Kidney tubule cell (primary cell): ENCODE measurements around the gene MMP23B.

ENCODE experiments used
- DNase-seq: peaks from one replicate; pipeline ENCODE4 v3.0.0-alpha.2; 2018; ENCODE audit warnings: low spot score

Gene MMP23B

GRCh38 chr1:1602968-1603506 is 28.9 kb upstream of the MMP23B start:
- DNase-seq = no peak

GRCh38 chr1:1603671-1604373 is 28.2 kb upstream of the MMP23B start:
- no peak for DNase-seq

GRCh38 chr1:1604374-1605033 is 27.5 kb upstream of the MMP23B start:
- DNase-seq = no peak

GRCh38 chr1:1605034-1605591 is 26.9 kb upstream of the MMP23B start:
- no peak for DNase-seq

- DNase-seq = no peak
These were observed 26.2 kb upstream of the MMP23B start for GRCh38 chr1:1605724-1606123.

- DNase-seq = no peak
These were observed 25.7 kb upstream of the MMP23B start for GRCh38 chr1:1606232-1606631.

GRCh38 chr1:1609822-1610485 is 22.0 kb upstream of the MMP23B start:
- no peak for DNase-seq

GRCh38 chr1:1610796-1611195 is 21.2 kb upstream of the MMP23B start:
- DNase-seq = no peak

- DNase-seq = no peak
These were observed 19.9 kb upstream of the MMP23B start for GRCh38 chr1:1612104-1612400.

GRCh38 chr1:1613509-1614082 is 18.4 kb upstream of the MMP23B start:
- no peak for DNase-seq

GRCh38 chr1:1614204-1614953 is 17.6 kb upstream of the MMP23B start:
- peak; percentile 84 for DNase-seq

GRCh38 chr1:1614954-1615255 is 17.1 kb upstream of the MMP23B start:
- no peak for DNase-seq

GRCh38 chr1:1615256-1616044 is 16.5 kb upstream of the MMP23B start, which contains the start of gene MIB2:
Gene MIB2 (plus strand): TSS chr1:1615500. CDS start chr1:1623453, 7,953 bp downstream.
- peak; percentile 96 for DNase-seq

- DNase-seq = peak; percentile 34
These were observed 15.8 kb upstream of the MMP23B start for GRCh38 chr1:1616045-1616790.

GRCh38 chr1:1616838-1617237 is 15.1 kb upstream of the MMP23B start:
- no peak for DNase-seq

GRCh38 chr1:1617516-1617915 is 14.5 kb upstream of the MMP23B start:
- no peak for DNase-seq

GRCh38 chr1:1617925-1618324 is 14.0 kb upstream of the MMP23B start:
- DNase-seq = no peak

- DNase-seq = no peak
These were observed 13.4 kb upstream of the MMP23B start for GRCh38 chr1:1618396-1619068.

GRCh38 chr1:1619917-1620361 is 12.0 kb upstream of the MMP23B start:
- no peak for DNase-seq
